SU-DHL-6 (cell line): ENCODE measurements around the gene DDAH2.

Source experiments
- H2AFZ ChIP-seq: fragments of 200-600 bp; sonication (generic); 2 replicates; pipeline ENCODE4 v1.6.1; 2014; ENCODE audit warnings: low read depth, mild to moderate bottlenecking, moderate library complexity, mixed read lengths, antibody characterized with exemption, low read length; ENCODE audit not compliant: severe bottlenecking
- H3F3A ChIP-seq: fragments of 200-600 bp; shearing (Covaris generic); 2 replicates; pipeline ENCODE4 v1.6.0; 2016; ENCODE audit warnings: antibody characterized with exemption, mild to moderate bottlenecking; ENCODE audit not compliant: insufficient read depth
- H3K27ac ChIP-seq: fragments of 200-600 bp; sonication (generic); 2 replicates; pipeline ENCODE4 v1.5.1; 2016; ENCODE audit warnings: low read depth, mild to moderate bottlenecking, low read length, moderate library complexity, mixed read lengths
- H3K27me3 ChIP-seq: fragments of 200-600 bp; sonication (generic), shearing (Covaris generic); 2 replicates; pipeline ENCODE4 v1.6.0; 2014; ENCODE audit warnings: mild to moderate bottlenecking, low read length
- H3K36me3 ChIP-seq: fragments of 200-600 bp; sonication (generic); 2 replicates; pipeline ENCODE4 v1.6.1; 2014; ENCODE audit warnings: mild to moderate bottlenecking, low read length, mixed read lengths
- H3K4me2 ChIP-seq: fragments of 300-600, 200-600 bp; shearing (Covaris generic), sonication (generic); 2 replicates; pipeline ENCODE4 v1.6.0; 2014; ENCODE audit warnings: low read length, low read depth, mild to moderate bottlenecking; ENCODE audit not compliant: poor library complexity, severe bottlenecking
- H3K4me3 ChIP-seq: fragments of 200-600 bp; sonication (generic); 2 replicates; pipeline ENCODE4 v1.5.1; 2014; ENCODE audit warnings: antibody characterized with exemption, low read length, mild to moderate bottlenecking, mixed read lengths; ENCODE audit not compliant: insufficient read depth, poor library complexity, severe bottlenecking
- H3K79me2 ChIP-seq: fragments of 200-600 bp; sonication (generic); 2 replicates; pipeline ENCODE4 v1.6.1; 2014; ENCODE audit warnings: mild to moderate bottlenecking, low read length, moderate library complexity; ENCODE audit not compliant: insufficient read depth
- H3K9ac ChIP-seq: fragments of 200-600 bp; sonication (generic); 2 replicates; pipeline ENCODE4 v1.7.0; 2014; ENCODE audit warnings: mild to moderate bottlenecking, low read length
- H3K9me2 ChIP-seq: fragments of 200-600 bp; sonication (generic); replicated peaks from 2 replicates; pipeline ENCODE4 v1.6.1; 2014; ENCODE audit warnings: low read length; ENCODE audit not compliant: insufficient read depth
- H3K9me3 ChIP-seq: fragments of 200-600 bp; sonication (generic); 2 replicates; pipeline ENCODE4 v1.6.1; 2014; ENCODE audit warnings: low read length, mixed read lengths; ENCODE audit not compliant: insufficient read depth
- H4K20me1 ChIP-seq: fragments of 200-600 bp; sonication (generic); 2 replicates; pipeline ENCODE4 v1.6.1; 2014; ENCODE audit warnings: low read depth, mild to moderate bottlenecking, antibody characterized with exemption, low read length, moderate library complexity, mixed read lengths
- CTCF ChIP-seq: fragments of 200-600 bp; sonication (generic); IDR thresholded peaks from one replicate; pipeline ENCODE4 v1.5.1; 2017; ENCODE audit warnings: antibody characterized with exemption, mild to moderate bottlenecking, low read length, moderate library complexity; ENCODE audit not compliant: insufficient read depth, poor library complexity, severe bottlenecking
- EZH2phosphoT487 ChIP-seq: fragments of 200-600 bp; sonication (generic), shearing (Covaris generic); conservative IDR thresholded peaks from 2 replicates; pipeline ENCODE4 v1.6.1; 2018; ENCODE audit warnings: mild to moderate bottlenecking, antibody characterized with exemption, low read length, moderate library complexity, mixed read lengths

DDAH2 gene

DNA sequence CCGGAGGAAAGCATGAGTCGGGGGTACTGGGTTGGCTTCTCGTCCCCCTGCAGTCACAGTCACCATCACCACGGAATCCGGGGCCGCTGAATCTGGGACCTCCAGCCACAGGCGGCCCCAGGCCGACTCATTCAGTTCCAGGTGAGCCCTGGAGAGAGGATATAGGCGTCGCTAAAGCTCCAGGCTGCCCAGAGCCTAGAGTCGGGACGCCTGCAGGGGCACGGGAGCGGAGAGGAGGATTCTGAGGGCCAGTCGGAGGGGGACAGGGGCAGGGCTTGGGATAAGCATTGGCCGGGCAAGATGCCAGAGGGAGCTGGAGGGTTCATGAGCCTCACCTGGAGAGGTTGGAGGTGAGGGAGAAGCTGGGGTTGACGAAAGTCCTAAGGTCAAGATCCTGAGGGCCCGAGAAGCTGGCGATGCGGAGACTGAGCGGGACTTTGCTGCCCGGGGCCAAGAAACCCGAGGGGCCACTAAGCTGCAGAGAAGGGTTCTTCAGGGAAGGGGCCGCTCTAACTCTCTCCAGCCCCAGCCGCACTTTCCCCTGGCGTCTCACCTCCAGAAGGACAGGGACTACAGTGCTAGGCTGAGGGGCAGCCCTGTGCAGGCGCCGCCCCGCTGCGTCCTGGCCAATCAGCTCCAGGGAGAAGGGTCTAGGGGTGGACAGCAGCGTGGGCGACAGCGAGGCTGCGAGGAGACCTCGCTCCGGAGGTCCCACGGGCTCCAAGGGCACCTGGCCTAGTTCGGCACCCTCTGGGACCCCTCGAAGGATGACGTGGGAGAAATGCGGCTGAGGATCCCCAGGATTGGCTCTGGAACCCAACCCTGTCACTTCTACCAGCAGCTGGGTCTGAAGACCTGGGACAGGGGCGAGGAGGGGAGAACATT, 37.1 kb upstream of the DDAH2 start:
- no peaks in the 10 kb centered on the region for H3K27me3 ChIP-seq
- no peaks in the 10 kb centered on the region for H3K9me3 ChIP-seq
- H3K4me2 ChIP-seq = no peak overlapping the region
- H3F3A ChIP-seq = peaks cover 8% of the 10 kb centered on the region
- H4K20me1 ChIP-seq = no peaks in the 10 kb centered on the region
- no peak overlapping the region for H3K4me3 ChIP-seq
- H2AFZ ChIP-seq = no peak overlapping the region
- no peaks in the 10 kb centered on the region for H3K79me2 ChIP-seq
- H3K9ac ChIP-seq = no peak overlapping the region
- peaks cover 6% of the 10 kb centered on the region; the same call in 1 of the 2 replicates for H3K36me3 ChIP-seq
- no peaks in the 10 kb centered on the region for H3K9me2 ChIP-seq
- TF ChIP-seq EZH2phosphoT487 = no peak
- no peak for TF ChIP-seq CTCF
- H3K27ac ChIP-seq = no peak overlapping the region

DNA sequence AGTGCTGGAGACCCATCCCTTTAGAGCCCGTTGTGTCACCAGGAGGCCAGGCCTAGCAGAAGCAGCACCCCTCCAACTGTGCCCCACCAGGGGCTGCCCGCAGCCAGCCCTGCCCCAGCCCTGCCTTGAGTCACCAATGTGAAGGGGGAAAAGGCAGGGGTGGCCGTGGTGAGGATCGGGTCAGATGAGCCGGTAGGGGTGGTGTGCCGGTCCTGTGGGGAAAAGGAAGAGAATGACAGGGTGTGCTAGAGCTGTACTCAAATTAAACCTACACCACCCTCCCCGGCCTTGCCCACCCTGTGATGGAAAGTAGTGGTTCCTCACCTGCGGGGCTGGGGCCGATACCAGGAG, 36.4 kb upstream of the DDAH2 start:
- Histone ChIP-seq H3K9ac (no peak overlapping the region), H3K4me2 (no peak overlapping the region), H3K9me3 (no peaks in the 10 kb centered on the region)

GRCh38 chr6:31764198-31764597, 35.1 kb upstream of the DDAH2 start:
- no peaks in the 10 kb centered on the region for H3K79me2 ChIP-seq
- H3K9ac ChIP-seq = no peak overlapping the region
- TF ChIP-seq CTCF = no peak
- no peak for TF ChIP-seq EZH2phosphoT487
- peaks cover 8% of the 10 kb centered on the region for H3F3A ChIP-seq
- H3K27me3 ChIP-seq = no peaks in the 10 kb centered on the region
- H3K4me2 ChIP-seq = no peak overlapping the region
- no peaks in the 10 kb centered on the region for H3K9me3 ChIP-seq
- H4K20me1 ChIP-seq = no peaks in the 10 kb centered on the region
- H3K27ac ChIP-seq = no peak overlapping the region
- H2AFZ ChIP-seq = no peak overlapping the region
- H3K9me2 ChIP-seq = no peaks in the 10 kb centered on the region
- H3K4me3 ChIP-seq = no peak overlapping the region
- H3K36me3 ChIP-seq = peaks cover 7% of the 10 kb centered on the region; the same call in 1 of the 2 replicates

More for the DNA sequence above, 36.4 kb upstream of the DDAH2 start:
- TF ChIP-seq CTCF = no peak
- no peak for TF ChIP-seq EZH2phosphoT487
- no peak overlapping the region for H2AFZ ChIP-seq
- H3F3A ChIP-seq = peaks cover 8% of the 10 kb centered on the region
- no peaks in the 10 kb centered on the region for H3K27me3 ChIP-seq
- H3K4me3 ChIP-seq = no peak overlapping the region
- H3K79me2 ChIP-seq = no peaks in the 10 kb centered on the region
- no peaks in the 10 kb centered on the region for H3K9me2 ChIP-seq
- H4K20me1 ChIP-seq = no peaks in the 10 kb centered on the region
- peaks cover 6% of the 10 kb centered on the region; the same call in 1 of the 2 replicates for H3K36me3 ChIP-seq
- no peak overlapping the region for H3K27ac ChIP-seq
